T-cell (primary cell): ENCODE results near the gene BORCS8. TPM values are rescaled to one million over a fixed set of nuclear protein-coding genes. Genes with fewer than 3 reads are reported as not detected.

Experiments used
- ATAC-seq, 4 experiments: fragments of 200-7000 bp in 3 of 4; fragments of 150-1000 bp in 1 of 4; cut with Tn5 transposase; replicated peaks in 1 of 4; 1 replicate in 3 of 4; 2 replicates in 1 of 4; pipeline ENCODE4 v1.10.0; 2021; ENCODE audit warnings: moderate library complexity in 3 of 4, mild to moderate bottlenecking in 2 of 4, moderate number of reproducible peaks in 1 of 4
- CTCF ChIA-PET, 2 donors: fragments of 300-600 bp; sonication (Branson Sonifier 250); formaldehyde crosslinking; loops; one replicate each; lab custom pipeline; 2022; ENCODE audit warnings: antibody characterized with exemption in 2 of 2; lab: Charles Lee
- POLR2A ChIA-PET, 2 donors: fragments of 300-600 bp; sonication (Branson Sonifier 250); formaldehyde crosslinking; loops; one replicate each; lab custom pipeline; 2022; ENCODE audit warnings: antibody characterized with exemption in 2 of 2; lab: Charles Lee
- DNase-seq, 35 experiments: peaks; one replicate each; pipeline versions ENCODE4 v3.0.0 to v3.0.0-alpha.2; 2013 to 2023
- H3K27ac ChIP-seq: one replicate; pipeline ENCODE4 v1.5.1; 2013; ENCODE audit warnings: low read length
- H3K27me3 ChIP-seq, 2 experiments: replicated peaks in 1 of 2; 1 replicate in 1 of 2; 2 replicates in 1 of 2; pipeline versions ENCODE4 v1.6.1 to v1.7.0; 2013; ENCODE audit warnings: low read length in 1 of 2, mixed read lengths in 1 of 2; ENCODE audit not compliant: control insufficient read depth in 2 of 2, insufficient read depth in 2 of 2; ENCODE audit errors: extremely low read depth in 1 of 2
- H3K36me3 ChIP-seq, 2 donors: 1 replicate in 1 of 2; 2 replicates in 1 of 2; pipeline versions ENCODE4 v1.6.1 to v1.7.0; 2013; ENCODE audit warnings: low read length in 1 of 2; ENCODE audit not compliant: control insufficient read depth in 2 of 2, insufficient read depth in 1 of 2; ENCODE audit errors: extremely low read depth in 1 of 2
- H3K4me1 ChIP-seq, 2 experiments: 1 replicate in 1 of 2; 2 replicates in 1 of 2; pipeline versions ENCODE4 v1.6.1 to v1.7.0; 2013; ENCODE audit warnings: low read length in 2 of 2, mixed read lengths in 1 of 2; ENCODE audit not compliant: insufficient read depth in 2 of 2, control insufficient read depth in 1 of 2; ENCODE audit errors: extremely low read depth in 1 of 2
- H3K4me3 ChIP-seq, 2 donors: 1 replicate in 1 of 2; 2 replicates in 1 of 2; pipeline versions ENCODE4 v1.5.1 to v1.7.0; 2013; ENCODE audit warnings: mild to moderate bottlenecking in 2 of 2, low read length in 1 of 2, moderate library complexity in 1 of 2; ENCODE audit not compliant: control insufficient read depth in 1 of 2; ENCODE audit errors: extremely low read depth in 1 of 2
- H3K9me3 ChIP-seq: 2 replicates; pipeline ENCODE4 v1.7.0; 2013
- H3K27ac Mint-ChIP-seq, 2 donors: one replicate each; pipeline ENCODE4 v1.8.0; 2020 to 2021; ENCODE audit warnings: mild to moderate bottlenecking in 2 of 2, mixed read lengths in 2 of 2
- H3K27me3 Mint-ChIP-seq, 2 donors: one replicate each; pipeline ENCODE4 v1.8.0; 2021 to 2022; ENCODE audit warnings: mixed read lengths in 2 of 2
- H3K36me3 Mint-ChIP-seq: one replicate; pipeline ENCODE4 v1.8.0; 2021; ENCODE audit warnings: mixed read lengths
- H3K4me1 Mint-ChIP-seq, 3 donors: one replicate each; pipeline ENCODE4 v1.8.0; 2020 to 2022; ENCODE audit warnings: mixed read lengths in 3 of 3, mild to moderate bottlenecking in 1 of 3
- H3K4me3 Mint-ChIP-seq, 3 donors: one replicate each; pipeline ENCODE4 v1.8.0; 2020 to 2022; ENCODE audit warnings: mild to moderate bottlenecking in 3 of 3, mixed read lengths in 3 of 3, moderate library complexity in 3 of 3
- H3K9me3 Mint-ChIP-seq, 3 donors: one replicate each; pipeline ENCODE4 v1.8.0; 2020 to 2022; ENCODE audit warnings: mixed read lengths in 3 of 3
- WGBS: methylation state at CpG from one replicate; pipeline ENCODE4 v1.1.5; 2013; ENCODE audit warnings: missing lambda C conversion rate; ENCODE audit not compliant: insufficient coverage; 5-methylcytosine and 5-hydroxymethylcytosine counted together
- total RNA-seq, 35 experiments: library from RNA in 6 of 35; stranded (reverse) in 6 of 35; fragments of 120-200 nt in 1 of 35; gene quantifications; one replicate each; pipeline versions ENCODE4 v1.2.1 to v1.2.4 and lab custom pipeline; 2013 to 2026

BORCS8 gene
- total RNA-seq, 5 donors from 2014 or later (not counting 1 experiment from before 2014, with no cell fraction given), result 16.5 to 44.3 (median 35.5) TPM

DNA sequence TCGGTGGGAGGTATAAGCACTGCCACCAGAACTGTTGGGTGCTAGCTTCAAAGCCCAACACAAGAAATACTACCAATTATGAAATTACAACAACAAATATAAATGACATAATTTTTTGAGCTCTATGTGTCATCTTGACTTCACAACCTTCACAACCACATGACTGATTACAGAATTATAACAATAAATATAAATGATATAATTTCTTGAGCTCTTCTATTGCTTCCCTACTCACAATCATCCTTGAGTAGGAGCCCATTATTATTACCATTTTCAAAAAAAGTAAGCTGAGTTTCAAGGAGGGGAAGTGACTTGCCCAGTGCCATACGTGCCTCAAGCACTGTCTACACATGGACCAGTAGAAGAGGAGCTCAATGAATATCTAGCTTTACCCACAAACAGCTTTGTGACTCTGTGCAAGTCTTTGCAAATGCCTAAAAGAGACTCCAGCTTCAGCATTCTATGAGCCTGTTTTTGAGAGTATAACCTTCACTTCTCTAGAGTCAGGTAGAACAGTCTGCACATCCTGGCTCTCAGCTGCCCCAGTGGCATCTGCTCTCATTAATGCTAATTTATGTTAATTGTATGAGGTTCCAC is 42.4 kb upstream of the BORCS8 start:
- ChIA-PET POLR2A (no interaction called here), CTCF (no interaction called here)
- Mint-ChIP-seq H3K4me3 (no peak overlapping the region), H3K36me3 (no peaks in the 10 kb centered on the region), H3K4me1 (no peaks in the 10 kb centered on the region), H3K27ac (no peak overlapping the region), H3K27me3 (peaks cover 16 to 27% of the 10 kb centered on the region in 2 donors), H3K9me3 (peaks cover 5 to 19% (median 6%) of the 10 kb centered on the region in 3 donors)
- Histone ChIP-seq H3K27me3 (peaks cover 0 to 37% of the 10 kb centered on the region in 2 experiments), H3K27ac (no peak overlapping the region), H3K36me3 (no peaks in the 10 kb centered on the region), H3K9me3 (peaks cover 4% of the 10 kb centered on the region), H3K4me1 (no peaks in the 10 kb centered on the region), H3K4me3 (peak overlapping the region in 1 of 2 donors; percentile 17)
- no peak for ATAC-seq
- 100% methylated on average over 1 of the region's 2 CpGs for WGBS
- DNase-seq, result no peak

DNA sequence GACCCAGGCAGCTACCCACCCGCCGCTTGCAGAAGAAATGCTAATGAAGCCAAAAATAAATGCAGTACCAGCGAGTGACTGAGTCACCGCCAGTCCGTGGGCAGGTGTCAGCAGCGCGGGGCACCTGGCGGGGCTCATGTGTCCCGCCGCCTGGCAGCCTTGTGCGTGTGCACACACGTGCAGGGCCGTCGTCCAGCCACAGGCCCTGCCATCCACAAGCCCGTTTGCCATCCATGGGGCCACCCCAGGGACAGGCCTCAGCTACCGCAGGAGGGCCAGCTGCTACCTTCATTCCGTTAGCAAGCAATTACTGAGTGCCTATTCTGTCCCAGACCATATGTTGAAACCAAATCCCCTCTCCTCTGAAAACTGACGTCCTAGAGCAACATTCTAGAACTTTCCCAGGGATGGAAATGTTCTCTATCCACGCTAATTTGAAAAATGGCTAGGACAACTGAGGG is 40.3 kb upstream of the BORCS8 start:
- 66% methylated on average over 17 of the region's 19 CpGs for WGBS
- Histone ChIP-seq H3K27ac (no peak overlapping the region), H3K4me1 (no peaks in the 10 kb centered on the region), H3K9me3 (peaks cover 4% of the 10 kb centered on the region), H3K36me3 (no peaks in the 10 kb centered on the region), H3K27me3 (peaks cover 0 to 35% of the 10 kb centered on the region in 2 experiments), H3K4me3 (no peak overlapping the region)
- Mint-ChIP-seq H3K9me3 (peaks cover 5 to 19% (median 6%) of the 10 kb centered on the region in 3 donors), H3K4me3 (no peak overlapping the region), H3K27me3 (peaks cover 11 to 23% of the 10 kb centered on the region in 2 donors), H3K4me1 (no peaks in the 10 kb centered on the region), H3K27ac (no peak overlapping the region), H3K36me3 (no peaks in the 10 kb centered on the region)
- POLR2A ChIA-PET, result no interaction called here
- CTCF ChIA-PET, result interaction anchor here in 1 of 2 donors (0.7 kb wide), 1 partner anchor 56 kb away, joined by 3 read pairs; no protein-coding TSS in a partner anchor
- DNase-seq (no peak), ATAC-seq (no peak)

DNA sequence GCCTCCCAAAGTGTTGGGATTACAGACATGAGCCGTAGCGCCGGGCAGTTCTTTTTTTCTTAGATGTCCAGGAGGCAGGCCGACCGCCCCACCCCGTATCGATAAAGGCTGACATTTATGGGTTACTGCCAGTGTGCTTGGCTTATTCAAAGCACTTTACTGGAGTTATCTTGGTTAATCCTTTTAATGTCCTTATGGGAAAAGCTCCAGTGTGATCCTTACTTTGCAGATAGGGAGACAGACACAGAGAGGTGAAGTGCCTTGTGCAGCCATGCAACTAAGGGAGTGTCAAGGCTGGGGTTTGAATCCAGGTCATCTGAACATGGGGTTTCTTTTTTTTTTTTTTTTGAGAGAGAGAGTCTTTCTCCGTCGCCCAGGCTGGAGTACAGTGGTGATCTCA is 39.0 kb upstream of the BORCS8 start:
- ATAC-seq (no peak), DNase-seq (no peak)
- Mint-ChIP-seq H3K27ac (no peak overlapping the region), H3K4me3 (no peak overlapping the region), H3K27me3 (peaks cover 16 to 19% of the 10 kb centered on the region in 2 donors), H3K4me1 (no peaks in the 10 kb centered on the region), H3K9me3 (peaks cover 1 to 15% (median 3%) of the 10 kb centered on the region in 3 donors), H3K36me3 (no peaks in the 10 kb centered on the region)
- no peaks in the 10 kb centered on the region for H3K36me3 ChIP-seq
- peaks cover 4% of the 10 kb centered on the region for H3K9me3 ChIP-seq
- H3K27ac ChIP-seq, result no peak overlapping the region
- H3K4me3 ChIP-seq, result no peak overlapping the region
- H3K4me1 ChIP-seq, result no peaks in the 10 kb centered on the region
- ChIA-PET POLR2A (interaction anchor here in 1 of 2 donors (0.6 kb wide), 1 partner anchor 293 kb away, joined by 12 read pairs; no protein-coding TSS in a partner anchor), CTCF (interaction anchor here in 1 of 2 donors (0.6 kb wide), 2 partner anchors 31 to 57 kb away, joined by 3 read pairs; no protein-coding TSS in a partner anchor)
- 83% methylated on average over 3 of the region's 9 CpGs for WGBS
- peaks cover 0 to 43% of the 10 kb centered on the region in 2 experiments for H3K27me3 ChIP-seq

DNA sequence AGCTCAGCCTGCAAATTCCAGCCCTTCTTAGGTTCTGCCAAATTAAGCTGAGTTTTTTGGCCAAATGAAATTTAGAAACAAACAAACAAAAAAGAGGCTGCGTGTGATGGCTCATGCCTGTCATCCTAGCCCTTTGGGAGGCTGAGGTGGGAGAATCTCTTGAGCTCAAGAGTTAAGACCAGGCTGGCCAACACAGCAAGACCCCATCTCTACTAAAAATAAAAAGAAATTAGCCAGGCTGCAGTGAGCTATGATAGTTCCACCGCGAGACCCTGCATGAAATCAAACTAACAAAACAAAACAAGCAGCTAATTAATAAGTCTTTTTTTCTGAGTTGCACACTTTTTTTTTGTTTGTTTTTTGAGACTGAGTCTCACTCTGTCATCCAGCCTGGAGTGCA is 37.7 kb upstream of the BORCS8 start:
- Histone ChIP-seq H3K27me3 (peaks cover 0 to 45% of the 10 kb centered on the region in 2 experiments), H3K4me1 (peaks cover 0 to 8% of the 10 kb centered on the region in 2 experiments), H3K27ac (no peak overlapping the region), H3K4me3 (no peak overlapping the region), H3K36me3 (no peaks in the 10 kb centered on the region), H3K9me3 (peaks cover under 1% of the 10 kb centered on the region)
- Mint-ChIP-seq H3K27ac (no peak overlapping the region), H3K4me3 (no peak overlapping the region), H3K27me3 (peaks cover 16 to 20% of the 10 kb centered on the region in 2 donors), H3K9me3 (peaks cover 0 to 12% (median 3%) of the 10 kb centered on the region in 3 donors), H3K4me1 (peaks cover 4 to 5% (median 4%) of the 10 kb centered on the region in 3 donors), H3K36me3 (no peaks in the 10 kb centered on the region)
- ChIA-PET CTCF (interaction anchor here in 1 of 2 donors (1.0 kb wide), 1 partner anchor 83 kb away, joined by 4 read pairs; no protein-coding TSS in a partner anchor), POLR2A (no interaction called here)
- no peak for DNase-seq
- ATAC-seq, result no peak
- WGBS, result 100% methylated on average over 2 of the region's 3 CpGs

DNA sequence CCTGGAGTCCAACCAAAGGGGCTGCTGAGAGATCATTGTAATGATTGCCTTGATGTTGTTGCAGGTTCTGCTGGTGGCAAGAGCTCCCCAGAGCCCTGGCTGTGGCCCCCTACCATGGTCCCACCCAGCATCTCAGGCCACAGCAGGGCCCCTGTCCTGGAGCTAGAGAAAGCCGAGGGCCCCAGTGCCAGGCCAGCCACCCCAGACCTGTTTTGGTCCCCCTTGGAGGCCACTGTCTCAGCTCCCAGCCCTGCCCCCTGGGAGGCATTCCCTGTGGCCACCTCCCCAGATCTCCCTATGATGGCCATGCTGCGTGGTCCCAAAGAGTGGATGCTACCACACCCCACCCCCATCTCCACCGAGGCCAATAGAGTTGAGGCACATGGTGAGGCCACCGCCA is 35.3 kb upstream of the BORCS8 start:
- H3K27me3 ChIP-seq, result peaks cover 0 to 53% of the 10 kb centered on the region in 2 experiments
- peaks cover 0 to 11% of the 10 kb centered on the region in 2 experiments for H3K4me1 ChIP-seq
- Mint-ChIP-seq H3K4me1 (peaks cover 5 to 6% (median 6%) of the 10 kb centered on the region in 3 donors), H3K9me3 (no peaks in the 10 kb centered on the region), H3K36me3 (no peaks in the 10 kb centered on the region), H3K27ac (no peak overlapping the region), H3K4me3 (no peak overlapping the region), H3K27me3 (peaks cover 19 to 20% of the 10 kb centered on the region in 2 donors)
- ChIA-PET CTCF (no interaction called here), POLR2A (no interaction called here)
- H3K4me3 ChIP-seq, result no peak overlapping the region
- DNase-seq, result no peak
- WGBS, result 75% methylated on average over 4 of the region's 4 CpGs
- H3K9me3 ChIP-seq, result no peaks in the 10 kb centered on the region
- no peak overlapping the region for H3K27ac ChIP-seq
- no peak for ATAC-seq
- H3K36me3 ChIP-seq, result no peaks in the 10 kb centered on the region

DNA sequence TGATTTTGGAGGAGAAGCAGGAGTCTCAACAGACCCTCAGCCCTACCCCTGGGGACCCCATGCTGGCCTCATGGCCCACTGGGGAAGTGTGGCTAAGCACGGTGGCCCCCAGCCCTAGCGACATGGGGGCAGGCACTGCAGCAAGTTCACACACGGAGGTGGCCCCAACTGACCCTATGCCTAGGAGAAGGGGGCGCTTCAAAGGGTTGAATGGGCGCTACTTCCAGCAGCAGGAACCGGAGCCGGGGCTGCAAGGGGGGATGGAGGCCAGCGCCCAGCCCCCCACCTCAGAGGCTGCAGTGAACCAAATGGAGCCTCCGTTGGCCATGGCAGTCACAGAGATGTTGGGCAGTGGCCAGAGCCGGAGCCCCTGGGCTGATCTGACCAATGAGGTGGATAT is 34.7 kb upstream of the BORCS8 start:
- no peak for DNase-seq
- H3K4me3 Mint-ChIP-seq, result no peak overlapping the region
- peaks cover 5 to 6% (median 6%) of the 10 kb centered on the region in 3 donors for H3K4me1 Mint-ChIP-seq
- peaks cover 0 to 50% of the 10 kb centered on the region in 2 experiments for H3K27me3 ChIP-seq
- H3K9me3 Mint-ChIP-seq, result no peaks in the 10 kb centered on the region
- no peak for ATAC-seq
- 80% methylated on average over 7 of the region's 10 CpGs for WGBS
- peaks cover 0 to 11% of the 10 kb centered on the region in 2 experiments for H3K4me1 ChIP-seq
- CTCF ChIA-PET, result no interaction called here
- peaks cover 15 to 18% of the 10 kb centered on the region in 2 donors for H3K27me3 Mint-ChIP-seq
- no peak overlapping the region for H3K27ac Mint-ChIP-seq
- no peak overlapping the region for H3K4me3 ChIP-seq
- no peak overlapping the region for H3K27ac ChIP-seq
- H3K36me3 ChIP-seq, result no peaks in the 10 kb centered on the region
- POLR2A ChIA-PET, result no interaction called here
- no peaks in the 10 kb centered on the region for H3K9me3 ChIP-seq
- H3K36me3 Mint-ChIP-seq, result no peaks in the 10 kb centered on the region
